GM12801 (cell line): ENCODE results near the gene XXYLT1.

Experiments
- CTCF ChIP-seq: IDR thresholded peaks from one replicate; pipeline ENCODE4 v1.5.1; 2011; ENCODE audit warnings: control low read depth; ENCODE audit not compliant: insufficient read length; ENCODE audit errors: extremely low read depth

The XXYLT1 gene

GRCh38 chr3:195194559-195195206 is 76.3 kb downstream of the XXYLT1 start:
- no peak for TF ChIP-seq CTCF

GRCh38 chr3:195191580-195191979 is 79.4 kb downstream of the XXYLT1 start:
- TF ChIP-seq CTCF: no peak

- no peak for TF ChIP-seq CTCF
These were observed 81.1 kb downstream of the XXYLT1 start for GRCh38 chr3:195189821-195190220.

GRCh38 chr3:195188426-195188927 is 82.5 kb downstream of the XXYLT1 start:
- TF ChIP-seq CTCF: no peak

- TF ChIP-seq CTCF: no peak
These were observed 83.1 kb downstream of the XXYLT1 start for GRCh38 chr3:195187609-195188425.

GRCh38 chr3:195186041-195186709 is 84.8 kb downstream of the XXYLT1 start:
- TF ChIP-seq CTCF: no peak

GRCh38 chr3:195185583-195185982 is 85.4 kb downstream of the XXYLT1 start:
- TF ChIP-seq CTCF: no peak
